HCT116 (cell line): ENCODE results near the gene SLC6A6. TPM values are rescaled to one million over a fixed set of nuclear protein-coding genes. Genes with fewer than 3 reads are reported as not detected.

ENCODE experiments used
- ATAC-seq: fragments of 200-7000 bp; cut with Tn5 transposase; 2 replicates; pipeline ENCODE4 v1.9.1; 2020; ENCODE audit warnings: mild to moderate bottlenecking, moderate library complexity
- BruUV-seq: library from RNA; stranded (reverse); fragments of 400-500 nt; replicated peaks from 2 replicates; lab custom pipeline; 2021; lab: Mats Ljungman, UMichigan
- CTCF ChIA-PET: fragments of 300-600 bp; sonication (Branson Sonifier 250); formaldehyde crosslinking; loops from one replicate; lab custom pipeline; 2021; ENCODE audit warnings: antibody characterized with exemption; lab: Charles Lee
- POLR2A ChIA-PET: fragments of 300-600, 350-600 bp; sonication (Branson Sonifier 250); formaldehyde crosslinking; loops from one replicate; lab custom pipeline; 2021; ENCODE audit warnings: antibody characterized with exemption; lab: Charles Lee
- RAD21 ChIA-PET, 2 experiments: fragments of 300-600 bp; sonication (Branson Sonifier 250); formaldehyde crosslinking; loops; one replicate each; lab custom pipeline; 2023; ENCODE audit warnings: low total read pairs in 2 of 2; ENCODE audit not compliant: uncharacterized antibody in 2 of 2, unreplicated experiment in 2 of 2, low non-redundant PET in 1 of 2; lab: Charles Lee
- DNase-seq: peaks from one replicate; pipeline ENCODE4 v3.0.0-alpha.2; 2010; ENCODE audit warnings: low read depth, low spot score
- H2AFZ ChIP-seq: fragments of 200-600 bp; shearing (Covaris generic), sonication (generic); 2 replicates; pipeline ENCODE4 v1.6.1; 2017; ENCODE audit warnings: low read depth, mixed run types, mixed read lengths, antibody characterized with exemption, low read length; ENCODE audit not compliant: poor library complexity, severe bottlenecking
- H3K27ac ChIP-seq: 2 replicates; pipeline ENCODE4 v1.5.1; 2012; ENCODE audit warnings: low read depth, low read length
- H3K27me3 ChIP-seq: fragments of 200-600 bp; sonication (generic); 2 replicates; pipeline ENCODE4 v1.6.1; 2016; ENCODE audit warnings: mixed run types, low read length, mixed read lengths; ENCODE audit not compliant: insufficient read depth
- H3K36me3 ChIP-seq, 2 experiments: fragments of 200-500 bp in 1 of 2; fragments of 200-600 bp in 1 of 2; sonication (Bioruptor generic) in 1 of 2; sonication (generic) in 1 of 2; 2 replicates each; pipeline versions ENCODE4 v1.5.1 to v1.6.1; 2014 to 2016; ENCODE audit warnings: low read length in 2 of 2, inconsistent platforms in 1 of 2, mixed read lengths in 1 of 2, mixed run types in 1 of 2; ENCODE audit not compliant: insufficient read depth in 2 of 2, control insufficient read depth in 1 of 2
- H3K4me1 ChIP-seq, 2 experiments: fragments of 200-600 bp in 1 of 2; sonication (generic) in 1 of 2; 2 replicates each; pipeline versions ENCODE4 v1.5.1 to v1.6.1; 2012 to 2017; ENCODE audit warnings: low read length in 2 of 2, inconsistent platforms in 1 of 2, mild to moderate bottlenecking in 1 of 2, mixed read lengths in 1 of 2, mixed run types in 1 of 2, moderate library complexity in 1 of 2; ENCODE audit not compliant: insufficient read depth in 2 of 2, control insufficient read depth in 1 of 2
- H3K4me2 ChIP-seq: fragments of 200-600 bp; sonication (generic); 2 replicates; pipeline ENCODE4 v1.6.1; 2017; ENCODE audit warnings: mixed run types, low read length, mixed read lengths
- H3K4me3 ChIP-seq, 2 experiments: fragments of 200-600 bp in 1 of 2; sonication (generic) in 1 of 2; replicated peaks in 1 of 2; 2 replicates each; pipeline ENCODE4 v1.5.1; 2011 to 2016; ENCODE audit warnings: low read length in 2 of 2, control low read depth in 1 of 2, low read depth in 1 of 2, mild to moderate bottlenecking in 1 of 2, mixed read lengths in 1 of 2, mixed run types in 1 of 2
- H3K79me2 ChIP-seq: fragments of 200-600 bp; sonication (generic); 2 replicates; pipeline ENCODE4 v1.6.1; 2017; ENCODE audit warnings: mild to moderate bottlenecking, mixed run types, low read length, moderate library complexity, mixed read lengths; ENCODE audit not compliant: insufficient read depth
- H3K9ac ChIP-seq: fragments of 200-600 bp; sonication (generic); 2 replicates; pipeline ENCODE4 v1.6.1; 2016; ENCODE audit warnings: low read length, mixed read lengths
- H3K9me2 ChIP-seq: fragments of 200-600 bp; sonication (generic), shearing (Covaris generic); 2 replicates; pipeline ENCODE4 v1.6.1; 2017; ENCODE audit warnings: mixed run types, mild to moderate bottlenecking, moderate library complexity; ENCODE audit not compliant: insufficient read depth
- H3K9me3 ChIP-seq, 2 experiments: fragments of 200-500 bp in 1 of 2; fragments of 200-600 bp in 1 of 2; sonication (Bioruptor generic) in 1 of 2; sonication (generic) in 1 of 2; 2 replicates each; pipeline ENCODE4 v1.6.1; 2014 to 2017; ENCODE audit warnings: low read length in 2 of 2, mixed read lengths in 2 of 2, inconsistent platforms in 1 of 2, low read depth in 1 of 2, mild to moderate bottlenecking in 1 of 2, mixed run types in 1 of 2, moderate library complexity in 1 of 2; ENCODE audit not compliant: control insufficient read depth in 1 of 2, insufficient read depth in 1 of 2
- H4K20me1 ChIP-seq: fragments of 200-600 bp; sonication (generic), shearing (Covaris generic); 2 replicates; pipeline ENCODE4 v1.6.1; 2017; ENCODE audit warnings: mixed run types, mild to moderate bottlenecking, moderate library complexity; ENCODE audit not compliant: insufficient read depth
- CBX3 ChIP-seq: IDR thresholded peaks from 2 replicates; pipeline ENCODE4 v1.6.1; 2012; ENCODE audit warnings: low read depth
- CEBPB ChIP-seq: IDR thresholded peaks from 2 replicates; pipeline ENCODE4 v1.6.1; 2012; ENCODE audit warnings: low read depth
- CTCF ChIP-seq, 3 experiments: fragments of 200-600 bp in 1 of 3; sonication (generic) in 1 of 3; IDR thresholded peaks in 2 of 3; conservative IDR thresholded peaks in 1 of 3; 2 replicates each; pipeline ENCODE4 v1.5.1; 2012 to 2017; ENCODE audit warnings: low read depth in 2 of 3, low read length in 2 of 3, antibody characterized with exemption in 1 of 3, borderline replicate concordance in 1 of 3, control low read depth in 1 of 3, mild to moderate bottlenecking in 1 of 3, mixed read lengths in 1 of 3, mixed run types in 1 of 3, moderate library complexity in 1 of 3; ENCODE audit not compliant: insufficient read depth in 1 of 3
- EGR1 ChIP-seq: IDR thresholded peaks from 2 replicates; pipeline ENCODE4 v1.6.1; 2012; ENCODE audit warnings: low read depth
- EZH2 ChIP-seq: fragments of 200-600 bp; sonication (generic); IDR thresholded peaks from 2 replicates; pipeline ENCODE4 v1.6.1; 2017; ENCODE audit warnings: antibody characterized with exemption, mixed run types
- JUND ChIP-seq: IDR thresholded peaks from 2 replicates; pipeline ENCODE4 v1.6.1; 2012
- POLR2A ChIP-seq: IDR thresholded peaks from 2 replicates; pipeline ENCODE4 v1.7.0; 2011; ENCODE audit warnings: borderline replicate concordance; ENCODE audit not compliant: insufficient read depth, insufficient read length; ENCODE audit errors: extremely low read depth
- POLR2AphosphoS5 ChIP-seq: IDR thresholded peaks from 2 replicates; pipeline ENCODE4 v1.6.1; 2011; ENCODE audit warnings: mild to moderate bottlenecking, low read depth, low read length, moderate library complexity
- RAD21 ChIP-seq: IDR thresholded peaks from 2 replicates; pipeline ENCODE4 v1.6.1; 2012; ENCODE audit warnings: low read depth, mild to moderate bottlenecking
- SIN3A ChIP-seq: IDR thresholded peaks from 2 replicates; pipeline ENCODE4 v1.6.1; 2012; ENCODE audit warnings: low read depth
- ZFX ChIP-seq: fragments of 450-650 bp; IDR thresholded peaks from 2 replicates; pipeline ENCODE4 v1.6.1; 2017
- intact Hi-C: fragments of 100-400 bp; cut with micrococcal nuclease; formaldehyde crosslinking; loops from 2 replicates; pipeline ENCODE4 v1.10.0; 2022
- total RNA-seq: library from RNA; stranded (reverse); gene quantifications from one replicate; pipeline ENCODE4 v1.2.1, GENCODE V29; 2021; ENCODE audit not compliant: unreplicated experiment
- TF ChIP-seq, protein P1 (sequence below): IDR thresholded peaks from 2 replicates; pipeline ENCODE4 v1.6.1; 2012
- TF ChIP-seq, protein P2 (sequence below): IDR thresholded peaks from 2 replicates; pipeline ENCODE4 v1.6.1; 2011; ENCODE audit warnings: mild to moderate bottlenecking, low read length, moderate library complexity; ENCODE audit not compliant: insufficient replicate concordance; ENCODE audit errors: extremely low read depth
- TF ChIP-seq, protein P3 (sequence below): IDR thresholded peaks from 2 replicates; pipeline ENCODE4 v1.6.1; 2012; ENCODE audit warnings: low read depth

SLC6A6 gene
- total RNA-seq, 1 experiment from 2014 or later: 36.3 TPM

GRCh38 chr3:14528081-14528480, 125.7 kb downstream of the SLC6A6 start:
- CTCF ChIA-PET: no interaction called here
- Histone ChIP-seq H4K20me1 (no peaks in the 10 kb centered on the region; the same call in 1 of the 2 replicates), H3K79me2 (no peaks in the 10 kb centered on the region), H2AFZ (no peak overlapping the region), H3K27ac (no peak overlapping the region), H3K4me3 (no peak overlapping the region), H3K27me3 (no peaks in the 10 kb centered on the region), H3K4me2 (no peak overlapping the region), H3K9me2 (no peaks in the 10 kb centered on the region), H3K36me3 (no peaks in the 10 kb centered on the region), H3K9ac (no peak overlapping the region), H3K4me1 (peaks cover 12 to 22% of the 10 kb centered on the region in 2 experiments), H3K9me3 (no peaks in the 10 kb centered on the region)
- TF ChIP-seq CEBPB (no peak), CTCF (IDR thresholded peaks at IDR 0.05 in 2 of 3, conservative IDR thresholded peaks at IDR 0.05 in 1 of 3; ENCODE audit: borderline replicate concordance in 1 of 3, insufficient read depth in 1 of 3, low read depth in 2 of 3, low read length in 2 of 3) (no peak), JUND (no peak), EGR1 (no peak), RAD21 (no peak), EZH2 (no peak), POLR2A (no peak), ZFX (no peak), POLR2AphosphoS5 (no peak), CBX3 (no peak), SIN3A (no peak)
- TF ChIP-seq, protein P1, sequence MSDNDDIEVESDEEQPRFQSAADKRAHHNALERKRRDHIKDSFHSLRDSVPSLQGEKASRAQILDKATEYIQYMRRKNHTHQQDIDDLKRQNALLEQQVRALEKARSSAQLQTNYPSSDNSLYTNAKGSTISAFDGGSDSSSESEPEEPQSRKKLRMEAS: no peak
- TF ChIP-seq, protein P2, sequence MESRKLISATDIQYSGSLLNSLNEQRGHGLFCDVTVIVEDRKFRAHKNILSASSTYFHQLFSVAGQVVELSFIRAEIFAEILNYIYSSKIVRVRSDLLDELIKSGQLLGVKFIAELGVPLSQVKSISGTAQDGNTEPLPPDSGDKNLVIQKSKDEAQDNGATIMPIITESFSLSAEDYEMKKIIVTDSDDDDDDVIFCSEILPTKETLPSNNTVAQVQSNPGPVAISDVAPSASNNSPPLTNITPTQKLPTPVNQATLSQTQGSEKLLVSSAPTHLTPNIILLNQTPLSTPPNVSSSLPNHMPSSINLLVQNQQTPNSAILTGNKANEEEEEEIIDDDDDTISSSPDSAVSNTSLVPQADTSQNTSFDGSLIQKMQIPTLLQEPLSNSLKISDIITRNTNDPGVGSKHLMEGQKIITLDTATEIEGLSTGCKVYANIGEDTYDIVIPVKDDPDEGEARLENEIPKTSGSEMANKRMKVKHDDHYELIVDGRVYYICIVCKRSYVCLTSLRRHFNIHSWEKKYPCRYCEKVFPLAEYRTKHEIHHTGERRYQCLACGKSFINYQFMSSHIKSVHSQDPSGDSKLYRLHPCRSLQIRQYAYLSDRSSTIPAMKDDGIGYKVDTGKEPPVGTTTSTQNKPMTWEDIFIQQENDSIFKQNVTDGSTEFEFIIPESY: no peak
- TF ChIP-seq, protein P3, sequence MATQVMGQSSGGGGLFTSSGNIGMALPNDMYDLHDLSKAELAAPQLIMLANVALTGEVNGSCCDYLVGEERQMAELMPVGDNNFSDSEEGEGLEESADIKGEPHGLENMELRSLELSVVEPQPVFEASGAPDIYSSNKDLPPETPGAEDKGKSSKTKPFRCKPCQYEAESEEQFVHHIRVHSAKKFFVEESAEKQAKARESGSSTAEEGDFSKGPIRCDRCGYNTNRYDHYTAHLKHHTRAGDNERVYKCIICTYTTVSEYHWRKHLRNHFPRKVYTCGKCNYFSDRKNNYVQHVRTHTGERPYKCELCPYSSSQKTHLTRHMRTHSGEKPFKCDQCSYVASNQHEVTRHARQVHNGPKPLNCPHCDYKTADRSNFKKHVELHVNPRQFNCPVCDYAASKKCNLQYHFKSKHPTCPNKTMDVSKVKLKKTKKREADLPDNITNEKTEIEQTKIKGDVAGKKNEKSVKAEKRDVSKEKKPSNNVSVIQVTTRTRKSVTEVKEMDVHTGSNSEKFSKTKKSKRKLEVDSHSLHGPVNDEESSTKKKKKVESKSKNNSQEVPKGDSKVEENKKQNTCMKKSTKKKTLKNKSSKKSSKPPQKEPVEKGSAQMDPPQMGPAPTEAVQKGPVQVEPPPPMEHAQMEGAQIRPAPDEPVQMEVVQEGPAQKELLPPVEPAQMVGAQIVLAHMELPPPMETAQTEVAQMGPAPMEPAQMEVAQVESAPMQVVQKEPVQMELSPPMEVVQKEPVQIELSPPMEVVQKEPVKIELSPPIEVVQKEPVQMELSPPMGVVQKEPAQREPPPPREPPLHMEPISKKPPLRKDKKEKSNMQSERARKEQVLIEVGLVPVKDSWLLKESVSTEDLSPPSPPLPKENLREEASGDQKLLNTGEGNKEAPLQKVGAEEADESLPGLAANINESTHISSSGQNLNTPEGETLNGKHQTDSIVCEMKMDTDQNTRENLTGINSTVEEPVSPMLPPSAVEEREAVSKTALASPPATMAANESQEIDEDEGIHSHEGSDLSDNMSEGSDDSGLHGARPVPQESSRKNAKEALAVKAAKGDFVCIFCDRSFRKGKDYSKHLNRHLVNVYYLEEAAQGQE: no peak
- POLR2A ChIA-PET: no interaction called here
- intact Hi-C loops: no loop called here
- no TSS peak for BruUV-seq
- no peak for DNase-seq
- RAD21 ChIA-PET: no interaction called here
- ATAC-seq: no peak
